ENCODE results near the gene SARS1. TPM values are rescaled to one million over a fixed set of nuclear protein-coding genes. Genes with fewer than 3 reads are reported as not detected.

The SARS1 gene
- total RNA-seq, 2 experiments from 2014 or later, result 277 to 290 TPM

GRCh38 chr1:109193653-109194590 is 19.8 kb upstream of the SARS1 start:
- TF ChIP-seq, protein P1, sequence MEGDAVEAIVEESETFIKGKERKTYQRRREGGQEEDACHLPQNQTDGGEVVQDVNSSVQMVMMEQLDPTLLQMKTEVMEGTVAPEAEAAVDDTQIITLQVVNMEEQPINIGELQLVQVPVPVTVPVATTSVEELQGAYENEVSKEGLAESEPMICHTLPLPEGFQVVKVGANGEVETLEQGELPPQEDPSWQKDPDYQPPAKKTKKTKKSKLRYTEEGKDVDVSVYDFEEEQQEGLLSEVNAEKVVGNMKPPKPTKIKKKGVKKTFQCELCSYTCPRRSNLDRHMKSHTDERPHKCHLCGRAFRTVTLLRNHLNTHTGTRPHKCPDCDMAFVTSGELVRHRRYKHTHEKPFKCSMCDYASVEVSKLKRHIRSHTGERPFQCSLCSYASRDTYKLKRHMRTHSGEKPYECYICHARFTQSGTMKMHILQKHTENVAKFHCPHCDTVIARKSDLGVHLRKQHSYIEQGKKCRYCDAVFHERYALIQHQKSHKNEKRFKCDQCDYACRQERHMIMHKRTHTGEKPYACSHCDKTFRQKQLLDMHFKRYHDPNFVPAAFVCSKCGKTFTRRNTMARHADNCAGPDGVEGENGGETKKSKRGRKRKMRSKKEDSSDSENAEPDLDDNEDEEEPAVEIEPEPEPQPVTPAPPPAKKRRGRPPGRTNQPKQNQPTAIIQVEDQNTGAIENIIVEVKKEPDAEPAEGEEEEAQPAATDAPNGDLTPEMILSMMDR (conservative IDR thresholded peaks at IDR 0.05; ENCODE audit: low read length), result peak; percentile 90
- no peak for TF ChIP-seq EZH2phosphoT487 (IDR thresholded peaks at IDR 0.05; ENCODE audit: borderline replicate concordance, low read depth, low read length)
- no TSS peak for BruUV-seq (replicated peaks)
- H3K4me2 ChIP-seq (ENCODE audit: low read length), result 0 out of 2 replicates have a peak overlapping the region, but pooled peaks have one; percentile 9
- H3K9me2 ChIP-seq (ENCODE audit: insufficient read depth, low read length), result no peaks in the 10 kb centered on the region
- no peak overlapping the region for H3K27ac ChIP-seq (ENCODE audit: low read depth, low read length, poor library complexity, severe bottlenecking)
- H3K36me3 ChIP-seq (ENCODE audit: insufficient read depth, low read length), result no peaks in the 10 kb centered on the region
- DNase-seq (ENCODE audit: low spot score), result peak; percentile 70
- no peaks in the 10 kb centered on the region for H3K79me2 ChIP-seq (ENCODE audit: insufficient read depth, low read depth, low read length)
- no peaks in the 10 kb centered on the region for H4K20me1 ChIP-seq (ENCODE audit: insufficient read depth, low read length)
- CTCF ChIA-PET (ENCODE audit: unreplicated experiment), result interaction anchor here (0.7 kb wide), 1 partner anchor 13 kb away, joined by 3 read pairs; no protein-coding TSS in a partner anchor
- H3K4me1 ChIP-seq (ENCODE audit: insufficient read depth, low read length, poor library complexity, severe bottlenecking), result peaks cover 10% of the 10 kb centered on the region
- H3K9me3 ChIP-seq (ENCODE audit: low read length), result no peaks in the 10 kb centered on the region
- POLR2A ChIA-PET, result interaction anchor here (1.0 to 1.2 kb wide), 2 partner anchors 20 to 21 kb away, joined by 3 to 4 read pairs; partner anchors contain the start of gene SARS1
- no peak overlapping the region for H3K4me3 ChIP-seq (ENCODE audit: low read depth, low read length, poor library complexity, severe bottlenecking)
- intact Hi-C loops (cut with micrococcal nuclease; ENCODE audit: unreplicated experiment), result no loop called here
- peak overlapping the region; percentile 61; the same call in 1 of the 2 replicates for H2AFZ ChIP-seq (ENCODE audit: low read length)

- Histone ChIP-seq H3K9me3 (ENCODE audit: low read length) (no peaks in the 10 kb centered on the region), H3K79me2 (ENCODE audit: insufficient read depth, low read depth, low read length) (no peaks in the 10 kb centered on the region), H3K36me3 (ENCODE audit: insufficient read depth, low read length) (no peaks in the 10 kb centered on the region), H3K4me2 (ENCODE audit: low read length) (no peak overlapping the region), H3K27ac (ENCODE audit: low read depth, low read length, poor library complexity, severe bottlenecking) (no peak overlapping the region), H2AFZ (ENCODE audit: low read length) (no peak overlapping the region), H3K9me2 (ENCODE audit: insufficient read depth, low read length) (no peaks in the 10 kb centered on the region), H3K4me1 (ENCODE audit: insufficient read depth, low read length, poor library complexity, severe bottlenecking) (peaks cover 10% of the 10 kb centered on the region), H3K4me3 (ENCODE audit: low read depth, low read length, poor library complexity, severe bottlenecking) (no peak overlapping the region), H4K20me1 (ENCODE audit: insufficient read depth, low read length) (no peaks in the 10 kb centered on the region)
- no TSS peak for BruUV-seq (replicated peaks)
- TF ChIP-seq, protein P1 (conservative IDR thresholded peaks at IDR 0.05; ENCODE audit: low read length), result no peak
- TF ChIP-seq EZH2phosphoT487 (IDR thresholded peaks at IDR 0.05; ENCODE audit: borderline replicate concordance, low read depth, low read length), result no peak
- DNase-seq (ENCODE audit: low spot score), result no peak
- ChIA-PET CTCF (ENCODE audit: unreplicated experiment) (no interaction called here), POLR2A (interaction anchor here (0.6 to 1.5 kb wide), 3 partner anchors 10 to 178 kb away, joined by 3 to 6 read pairs (median 4); no protein-coding TSS in a partner anchor)
- intact Hi-C loops (cut with micrococcal nuclease; ENCODE audit: unreplicated experiment), result no loop called here
Observed at GRCh38 chr1:109197158-109198042, 16.3 kb upstream of the SARS1 start.
